Mesenchymal stem cell (in vitro differentiated cells and primary cell): Measurements from ENCODE around the gene SPDYE1.
"Not testable (repeated sequence)": the region's sequence is repeated elsewhere in the genome, so short reads cannot be mapped to it uniquely, and the experiment has no call there.

Experiments used
- DNase-seq: peaks from one replicate; pipeline ENCODE4 v3.0.0-alpha.2; 2013
- H2AFZ ChIP-seq: one replicate; pipeline ENCODE4 v1.6.1; 2013; ENCODE audit warnings: low read depth, mild to moderate bottlenecking, control low read depth, inconsistent platforms, low read length, moderate library complexity
- H2AK5ac ChIP-seq: 2 replicates; pipeline ENCODE4 v1.6.1; 2013; ENCODE audit warnings: low read length, moderate library complexity, mild to moderate bottlenecking, inconsistent platforms; ENCODE audit not compliant: severe bottlenecking
- H2BK120ac ChIP-seq: one replicate; pipeline ENCODE4 v1.6.1; 2013; ENCODE audit warnings: low read depth, mild to moderate bottlenecking, inconsistent platforms, low read length, moderate library complexity
- H2BK12ac ChIP-seq, 2 experiments: one replicate each; pipeline ENCODE4 v1.6.1; 2013; ENCODE audit warnings: inconsistent platforms in 2 of 2, low read length in 2 of 2, mild to moderate bottlenecking in 2 of 2, moderate library complexity in 2 of 2, control low read depth in 1 of 2
- H2BK15ac ChIP-seq: one replicate; pipeline ENCODE4 v1.6.1; 2013; ENCODE audit warnings: mild to moderate bottlenecking, low read depth, inconsistent platforms; ENCODE audit not compliant: poor library complexity, severe bottlenecking
- H2BK5ac ChIP-seq: 2 replicates; pipeline ENCODE4 v1.6.1; 2013; ENCODE audit warnings: low read depth, mild to moderate bottlenecking, low read length, control low read depth, inconsistent platforms; ENCODE audit not compliant: poor library complexity, severe bottlenecking
- H3K14ac ChIP-seq, 2 experiments: one replicate each; pipeline ENCODE4 v1.6.1; 2013; ENCODE audit warnings: inconsistent platforms in 2 of 2, low read length in 2 of 2, control low read depth in 1 of 2, mild to moderate bottlenecking in 1 of 2, moderate library complexity in 1 of 2
- H3K18ac ChIP-seq, 2 experiments: one replicate each; pipeline ENCODE4 v1.6.1; 2013; ENCODE audit warnings: inconsistent platforms in 2 of 2, low read length in 2 of 2, control low read depth in 1 of 2, low read depth in 1 of 2, mild to moderate bottlenecking in 1 of 2
- H3K23ac ChIP-seq, 2 experiments: one replicate each; pipeline ENCODE4 v1.6.1; 2013; ENCODE audit warnings: inconsistent platforms in 2 of 2, low read length in 2 of 2, mild to moderate bottlenecking in 2 of 2, moderate library complexity in 2 of 2, control low read depth in 1 of 2
- H3K27ac ChIP-seq: 2 replicates; pipeline ENCODE4 v1.5.1; 2013; ENCODE audit warnings: mild to moderate bottlenecking, moderate library complexity, low read length, control low read depth, inconsistent platforms; ENCODE audit not compliant: poor library complexity, severe bottlenecking
- H3K27me3 ChIP-seq, 2 experiments: 2 replicates each; pipeline versions ENCODE4 v1.6.1 to v1.7.0; 2013; ENCODE audit warnings: low read length in 2 of 2, mild to moderate bottlenecking in 2 of 2, moderate library complexity in 2 of 2, control low read depth in 1 of 2, inconsistent platforms in 1 of 2; ENCODE audit not compliant: control insufficient read depth in 1 of 2, insufficient read depth in 1 of 2
- H3K36me3 ChIP-seq, 2 experiments: 2 replicates each; pipeline versions ENCODE4 v1.6.1 to v1.7.0; 2013; ENCODE audit warnings: low read length in 2 of 2, control low read depth in 1 of 2, inconsistent platforms in 1 of 2, low read depth in 1 of 2, mild to moderate bottlenecking in 1 of 2; ENCODE audit not compliant: insufficient read depth in 2 of 2, control insufficient read depth in 1 of 2
- H3K4ac ChIP-seq, 2 experiments: one replicate each; pipeline ENCODE4 v1.6.1; 2013; ENCODE audit warnings: inconsistent platforms in 2 of 2, low read length in 2 of 2, mild to moderate bottlenecking in 2 of 2, moderate library complexity in 2 of 2, control low read depth in 1 of 2, low read depth in 1 of 2
- H3K4me1 ChIP-seq: 2 replicates; pipeline ENCODE4 v1.6.1; 2013; ENCODE audit warnings: low read depth, low read length, control low read depth; ENCODE audit not compliant: control insufficient read depth, insufficient read depth
- H3K4me2 ChIP-seq: 2 replicates; pipeline ENCODE4 v1.6.1; 2013; ENCODE audit warnings: low read length, mild to moderate bottlenecking, inconsistent platforms; ENCODE audit not compliant: poor library complexity, severe bottlenecking
- H3K4me3 ChIP-seq, 2 experiments: 2 replicates each; pipeline versions ENCODE4 v1.5.1 to v1.7.0; 2013; ENCODE audit warnings: low read length in 2 of 2, mild to moderate bottlenecking in 2 of 2, control low read depth in 1 of 2, low read depth in 1 of 2; ENCODE audit not compliant: insufficient read depth in 1 of 2
- H3K79me1 ChIP-seq: replicated peaks from 2 replicates; pipeline ENCODE4 v1.6.1; 2013; ENCODE audit warnings: mild to moderate bottlenecking, control low read depth, low read length, inconsistent platforms; ENCODE audit not compliant: poor library complexity, severe bottlenecking
- H3K9ac ChIP-seq: 2 replicates; pipeline ENCODE4 v1.7.0; 2013; ENCODE audit warnings: mild to moderate bottlenecking, low read length, moderate library complexity
- H3K9me3 ChIP-seq: 2 replicates; pipeline ENCODE4 v1.7.0; 2013; ENCODE audit warnings: mild to moderate bottlenecking, low read length; ENCODE audit not compliant: control insufficient read depth
- H4K8ac ChIP-seq: one replicate; pipeline ENCODE4 v1.6.1; 2013; ENCODE audit warnings: inconsistent platforms, mild to moderate bottlenecking, low read length, moderate library complexity
- H4K91ac ChIP-seq: one replicate; pipeline ENCODE4 v1.6.1; 2013; ENCODE audit warnings: mild to moderate bottlenecking, low read length, inconsistent platforms
- WGBS: methylation state at CpG from one replicate; pipeline ENCODE4 v1.1.7; 2013; ENCODE audit warnings: mixed read lengths; 5-methylcytosine and 5-hydroxymethylcytosine counted together

The SPDYE1 gene

DNA sequence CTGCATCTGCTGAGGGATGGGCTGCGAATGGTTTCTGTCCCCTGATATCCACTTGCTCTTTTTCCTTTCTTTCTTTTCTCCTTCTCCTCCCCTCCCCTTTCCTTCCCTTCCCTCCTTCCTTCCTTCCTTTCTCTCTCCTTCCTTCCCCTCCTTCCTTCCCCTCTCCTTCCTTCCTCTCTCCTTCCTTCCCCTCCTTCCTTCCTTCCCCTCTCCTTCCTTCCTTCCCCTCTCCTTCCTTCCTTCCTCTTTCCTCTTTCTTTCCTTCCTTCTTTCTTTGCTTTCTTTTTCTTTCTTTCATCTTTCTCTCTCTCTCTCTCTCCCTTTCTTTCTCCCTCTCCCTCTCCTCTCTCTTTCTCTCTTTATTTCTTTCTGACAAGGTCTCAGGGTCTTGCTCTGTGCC is 20.2 kb upstream of the SPDYE1 start:
- Histone ChIP-seq H3K4me3 (no peak overlapping the region), H2AFZ (no peak overlapping the region), H3K18ac (no peak overlapping the region), H3K4me2 (no peak overlapping the region), H3K9ac (no peak overlapping the region), H3K27ac (no peak overlapping the region), H3K23ac (no peak overlapping the region), H2BK5ac (no peak overlapping the region), H3K14ac (no peak overlapping the region), H3K36me3 (no peaks in the 10 kb centered on the region), H3K4me1 (no peaks in the 10 kb centered on the region), H2BK15ac (no peak overlapping the region), H3K9me3 (no peaks in the 10 kb centered on the region), H3K27me3 (no peaks in the 10 kb centered on the region), H2BK120ac (no peak overlapping the region), H3K79me1 (no peaks in the 10 kb centered on the region), H2AK5ac (no peak overlapping the region), H3K4ac (no peak overlapping the region), H4K8ac (no peak overlapping the region), H2BK12ac (no peak overlapping the region), H4K91ac (no peak overlapping the region)
- WGBS, result 91% methylated on average over 1 of the region's 1 CpG
- DNase-seq, result no peak

DNA sequence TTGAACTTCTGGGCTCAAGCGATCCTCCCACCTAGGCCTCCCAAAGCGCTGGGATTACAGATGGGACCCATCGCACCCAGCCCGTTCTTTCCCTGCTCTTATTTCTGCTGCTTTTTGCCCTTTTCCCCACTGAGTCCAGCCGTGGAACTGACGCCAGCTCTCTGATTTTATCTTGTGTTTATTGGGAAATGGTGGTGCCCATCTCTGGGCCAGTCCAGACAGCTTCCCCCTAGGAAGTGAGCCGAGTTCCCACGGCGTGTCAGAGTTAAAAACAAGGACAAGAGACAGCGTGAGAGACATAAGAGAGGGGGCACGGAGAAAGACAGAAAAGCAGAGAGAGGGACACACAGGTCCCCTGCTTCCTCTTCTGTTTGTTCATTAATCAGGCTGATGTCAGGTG is 19.6 kb upstream of the SPDYE1 start:
- not testable (repeated sequence) for H3K18ac ChIP-seq, H3K4ac ChIP-seq
- 90% methylated on average over 6 of the region's 11 CpGs for WGBS

DNA sequence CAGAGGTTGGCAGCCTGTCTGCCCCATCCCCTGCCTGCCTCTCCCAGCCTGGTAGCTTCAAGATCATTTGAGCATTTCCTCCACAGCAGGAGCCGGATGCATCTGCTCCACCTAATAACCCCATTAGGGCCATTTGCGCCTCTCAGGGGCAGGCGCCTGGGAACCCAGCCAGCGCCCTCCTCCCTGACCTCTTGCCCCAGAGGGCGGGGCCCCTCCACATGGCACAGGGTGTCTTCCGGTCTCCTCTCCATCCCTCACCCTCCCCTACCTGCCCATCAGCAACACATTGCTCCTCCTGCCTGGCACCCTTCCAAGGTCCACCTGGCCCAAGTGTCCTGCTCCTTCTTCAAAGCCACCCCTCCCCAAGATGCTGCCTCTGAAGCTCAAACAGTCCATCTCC is 14.8 kb upstream of the SPDYE1 start:
- H2BK120ac ChIP-seq, H4K91ac ChIP-seq, H4K8ac ChIP-seq, H2BK15ac ChIP-seq, H3K4me2 ChIP-seq, H3K36me3 ChIP-seq, H3K27ac ChIP-seq, H3K18ac ChIP-seq, H2BK12ac ChIP-seq, H3K4me3 ChIP-seq, H2AFZ ChIP-seq, H3K27me3 ChIP-seq, H3K79me1 ChIP-seq, H3K14ac ChIP-seq, H3K9me3 ChIP-seq, H2AK5ac ChIP-seq, H3K4me1 ChIP-seq, H2BK5ac ChIP-seq, DNase-seq, H3K9ac ChIP-seq, H3K4ac ChIP-seq, H3K23ac ChIP-seq: not testable (repeated sequence)
- WGBS, result no CpG with 5 or more reads among the region's 6 CpGs

More for the DNA sequence above, 19.6 kb upstream of the SPDYE1 start:
- H3K79me1 ChIP-seq, H3K23ac ChIP-seq, H2BK15ac ChIP-seq, H2BK5ac ChIP-seq, H2AFZ ChIP-seq, H2AK5ac ChIP-seq, H4K8ac ChIP-seq, H2BK120ac ChIP-seq, H4K91ac ChIP-seq, H3K4me1 ChIP-seq, H3K27ac ChIP-seq, H2BK12ac ChIP-seq, H3K4me3 ChIP-seq, H3K14ac ChIP-seq, DNase-seq, H3K9me3 ChIP-seq, H3K36me3 ChIP-seq, H3K4me2 ChIP-seq, H3K27me3 ChIP-seq, H3K9ac ChIP-seq: not testable (repeated sequence)

DNA sequence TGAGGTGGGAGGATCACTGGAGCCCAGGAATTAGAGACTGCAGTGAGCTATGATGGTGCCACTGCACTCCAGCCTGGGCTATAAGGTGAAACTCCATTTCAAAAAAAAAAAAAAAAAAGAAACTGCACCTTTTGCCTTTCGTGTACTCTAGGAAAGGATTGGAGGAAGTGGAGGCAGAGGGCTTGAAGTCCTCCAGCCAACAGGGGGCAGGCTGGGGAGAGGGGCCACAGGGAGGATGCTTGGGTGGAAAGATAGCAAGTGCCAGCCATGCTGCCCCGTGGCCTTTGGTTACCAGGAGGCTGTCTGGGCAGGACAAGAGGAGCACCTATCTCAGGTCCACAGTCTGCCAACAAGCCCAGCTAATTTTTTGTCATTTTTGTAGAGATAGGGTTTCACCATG is 14.0 kb upstream of the SPDYE1 start:
- not testable (repeated sequence) for H3K4me3 ChIP-seq, H2BK12ac ChIP-seq, H3K27ac ChIP-seq, H3K4me1 ChIP-seq, H3K14ac ChIP-seq, H3K9ac ChIP-seq, H2BK5ac ChIP-seq, H2AK5ac ChIP-seq, H3K23ac ChIP-seq, H3K36me3 ChIP-seq, H2AFZ ChIP-seq, H3K18ac ChIP-seq, H3K79me1 ChIP-seq, DNase-seq, H3K4ac ChIP-seq, H3K9me3 ChIP-seq, H4K8ac ChIP-seq, H3K4me2 ChIP-seq, H3K27me3 ChIP-seq, H2BK15ac ChIP-seq, H4K91ac ChIP-seq, H2BK120ac ChIP-seq
- 100% methylated on average over 1 of the region's 2 CpGs for WGBS
